HG03558 (cell line): ENCODE measurements around the gene SOX13.

ENCODE experiments used
- ATAC-seq: cut with Tn5 transposase; IDR thresholded peaks from one replicate; pipeline ENCODE4 v1.9.1; 2021; ENCODE audit warnings: moderate number of reproducible peaks; ENCODE audit not compliant: unreplicated experiment; ENCODE audit errors: extremely low read depth

Gene SOX13

DNA sequence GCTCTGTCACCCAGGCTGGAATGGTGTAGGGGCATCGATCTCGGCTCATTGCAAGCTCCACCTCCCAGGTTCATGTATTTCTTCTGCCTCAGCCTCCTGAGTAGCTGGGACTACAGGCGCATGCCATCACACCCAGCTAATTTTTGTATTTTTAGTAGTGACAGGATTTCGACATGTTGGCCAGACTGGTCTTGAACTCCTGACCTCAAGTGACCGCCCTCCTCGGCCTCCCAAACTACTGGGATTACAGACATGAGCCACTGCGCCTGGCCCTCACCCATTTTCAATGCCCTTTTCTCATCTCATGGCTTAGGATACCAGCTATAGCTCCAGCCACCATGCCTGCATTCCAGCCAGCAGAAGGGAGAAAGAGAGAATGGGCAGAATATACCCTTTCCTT, 12.9 kb upstream of the SOX13 start:
- ATAC-seq, result no peak

DNA sequence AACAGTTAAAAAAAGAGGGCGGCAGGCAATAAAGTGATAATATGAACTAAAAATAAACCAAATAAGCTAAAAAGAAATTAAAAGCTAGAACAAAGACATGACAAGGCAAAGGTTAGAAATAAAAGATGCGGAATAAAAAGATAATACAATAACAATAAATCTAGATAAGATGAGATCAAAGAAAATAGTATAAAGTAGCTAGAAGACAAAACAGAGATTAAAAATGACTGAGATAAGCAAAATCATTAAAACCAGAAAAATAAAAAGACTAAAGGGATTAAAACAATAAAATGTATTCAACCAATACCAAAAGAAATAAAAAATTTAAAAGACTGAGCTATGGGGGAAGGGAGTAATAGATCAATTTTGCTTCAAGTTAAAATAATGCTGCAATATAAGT, 10.8 kb upstream of the SOX13 start:
- ATAC-seq, result no peak

DNA sequence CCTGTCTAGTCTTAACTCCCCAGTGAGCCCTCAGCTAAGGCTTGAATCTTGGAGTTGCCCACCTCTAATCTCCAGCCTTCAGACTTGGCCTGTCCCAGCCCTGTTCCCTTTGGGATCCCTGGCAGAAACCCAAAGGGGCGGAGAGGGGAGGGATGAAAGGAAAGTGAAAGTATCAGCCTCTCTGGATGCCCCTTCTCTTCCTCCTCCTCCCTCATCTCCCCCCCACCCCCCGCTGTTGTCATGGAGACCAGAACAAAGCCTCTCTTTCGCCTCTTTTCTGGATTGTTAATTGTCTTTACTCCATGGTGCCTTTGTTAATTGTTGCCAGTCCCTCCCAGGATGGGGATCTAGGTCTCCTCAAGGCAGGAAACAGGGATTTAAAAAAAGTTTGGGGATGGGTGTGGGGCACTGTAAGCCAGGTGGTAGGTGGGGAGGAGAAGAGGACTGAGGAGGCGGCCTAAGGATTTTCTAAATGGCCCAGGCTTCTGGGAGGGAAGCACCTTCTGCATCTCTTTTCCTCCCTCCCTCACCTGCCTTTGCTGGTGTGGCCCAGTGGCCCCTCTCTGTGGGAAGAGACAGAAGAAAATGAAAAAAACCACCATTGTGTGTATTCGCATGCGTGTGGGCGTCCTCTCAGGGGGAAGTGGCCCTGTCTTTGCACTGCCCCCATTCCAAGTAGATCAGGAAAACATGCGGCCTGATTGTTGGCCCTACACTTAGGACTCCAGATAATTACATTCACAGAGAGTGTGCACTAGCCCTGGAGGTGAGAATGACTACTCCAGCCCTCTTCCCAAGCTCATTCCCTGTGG, 7.5 kb upstream of the SOX13 start:
- ATAC-seq, result no peak

DNA sequence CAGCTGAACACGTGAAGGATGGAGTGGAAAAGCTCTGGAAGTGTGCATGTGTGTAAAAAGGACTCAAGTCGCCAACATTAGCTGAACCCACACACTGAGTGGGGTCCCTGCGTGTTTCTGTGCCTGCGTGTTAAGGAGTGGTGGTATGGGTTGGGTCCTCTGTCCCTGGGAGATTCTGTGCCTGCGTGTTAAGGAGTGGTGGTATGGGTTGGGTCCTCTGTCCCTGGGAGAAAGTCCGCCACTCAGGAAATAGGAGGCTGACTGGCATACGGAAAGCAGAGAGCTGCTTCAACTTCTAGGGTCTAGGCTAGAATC, 7.0 kb upstream of the SOX13 start:
- no peak for ATAC-seq

DNA sequence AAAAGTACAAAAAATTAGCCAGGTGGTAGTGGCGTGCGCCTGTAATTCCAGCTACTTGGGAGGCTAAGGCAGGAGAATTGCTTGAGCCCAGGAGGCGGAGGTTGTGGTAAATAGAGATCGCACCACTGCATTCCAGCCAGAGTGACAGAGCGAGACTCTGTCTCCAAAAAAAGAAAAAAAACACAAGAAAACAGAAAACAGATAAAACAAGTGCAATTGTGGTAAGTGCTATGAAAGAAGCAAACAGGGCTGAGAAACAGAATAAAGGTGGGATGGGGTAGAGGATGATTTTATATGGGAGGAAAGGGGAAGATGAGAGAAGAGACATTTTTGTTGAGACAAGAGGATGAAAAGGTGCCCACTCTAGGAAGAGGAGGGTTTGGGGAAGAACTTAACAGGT, 5.0 kb upstream of the SOX13 start:
- no peak for ATAC-seq

DNA sequence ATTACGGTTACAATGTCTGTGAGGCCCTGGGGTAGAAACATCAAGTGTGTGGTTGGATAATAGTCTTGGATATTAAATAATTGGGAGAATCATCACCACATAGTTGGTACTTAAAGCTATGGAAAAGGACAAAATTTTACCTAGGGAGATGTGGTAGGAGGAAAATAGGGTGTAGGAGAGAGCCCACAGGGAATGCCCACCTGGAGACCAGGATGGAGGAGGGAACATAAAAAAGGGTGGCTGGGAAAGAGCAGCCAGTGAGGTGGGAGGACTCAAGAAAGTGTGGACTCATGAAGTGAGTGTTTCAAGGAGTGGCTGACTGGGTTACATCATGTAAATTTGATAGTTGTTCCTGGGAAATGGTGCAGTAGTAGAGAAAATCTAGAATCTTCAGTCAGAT, 3.0 kb upstream of the SOX13 start:
- no peak for ATAC-seq

DNA sequence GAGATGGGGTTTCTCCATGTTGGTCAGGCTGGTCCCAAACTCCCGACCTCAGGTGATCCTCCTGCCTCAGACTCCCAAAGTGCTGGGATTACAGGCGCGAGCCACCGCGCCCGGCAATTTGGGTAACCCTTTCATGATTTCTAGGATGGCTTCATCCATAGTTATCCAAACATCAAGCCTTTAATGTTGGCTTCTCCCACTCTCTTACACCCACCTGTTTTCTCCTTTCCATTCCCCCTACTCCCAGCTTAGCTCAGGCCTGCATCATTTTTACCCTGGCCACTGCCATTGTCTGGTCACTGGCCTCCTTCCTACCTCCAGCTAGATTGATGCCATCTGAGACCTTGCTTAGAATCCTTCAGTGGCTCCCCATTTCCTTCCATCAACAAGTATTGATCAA, 2.0 kb upstream of the SOX13 start:
- no peak for ATAC-seq

DNA sequence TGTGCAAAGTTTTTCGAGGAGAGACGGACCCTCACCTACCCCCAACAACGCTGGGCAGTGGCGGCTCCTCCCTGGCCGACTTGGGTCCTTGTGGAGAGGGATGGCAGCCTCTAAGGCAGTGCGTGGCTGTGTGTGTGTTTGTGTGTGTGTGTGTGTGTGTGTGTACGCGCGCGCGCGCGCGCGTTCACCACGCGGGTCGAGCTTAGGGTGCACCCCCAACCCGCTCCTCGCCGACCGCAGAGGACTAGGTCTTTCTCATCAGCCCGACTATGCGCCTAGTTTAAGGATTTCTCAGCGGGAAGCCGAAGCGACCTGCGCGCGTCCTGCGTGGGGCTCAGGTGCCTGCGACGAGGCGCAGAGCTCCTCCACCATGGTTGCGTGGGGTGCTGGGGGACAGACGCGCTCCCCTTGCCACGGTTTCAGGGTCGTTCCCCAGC, 940 bp downstream of the SOX13 start:
- ATAC-seq, result no peak

DNA sequence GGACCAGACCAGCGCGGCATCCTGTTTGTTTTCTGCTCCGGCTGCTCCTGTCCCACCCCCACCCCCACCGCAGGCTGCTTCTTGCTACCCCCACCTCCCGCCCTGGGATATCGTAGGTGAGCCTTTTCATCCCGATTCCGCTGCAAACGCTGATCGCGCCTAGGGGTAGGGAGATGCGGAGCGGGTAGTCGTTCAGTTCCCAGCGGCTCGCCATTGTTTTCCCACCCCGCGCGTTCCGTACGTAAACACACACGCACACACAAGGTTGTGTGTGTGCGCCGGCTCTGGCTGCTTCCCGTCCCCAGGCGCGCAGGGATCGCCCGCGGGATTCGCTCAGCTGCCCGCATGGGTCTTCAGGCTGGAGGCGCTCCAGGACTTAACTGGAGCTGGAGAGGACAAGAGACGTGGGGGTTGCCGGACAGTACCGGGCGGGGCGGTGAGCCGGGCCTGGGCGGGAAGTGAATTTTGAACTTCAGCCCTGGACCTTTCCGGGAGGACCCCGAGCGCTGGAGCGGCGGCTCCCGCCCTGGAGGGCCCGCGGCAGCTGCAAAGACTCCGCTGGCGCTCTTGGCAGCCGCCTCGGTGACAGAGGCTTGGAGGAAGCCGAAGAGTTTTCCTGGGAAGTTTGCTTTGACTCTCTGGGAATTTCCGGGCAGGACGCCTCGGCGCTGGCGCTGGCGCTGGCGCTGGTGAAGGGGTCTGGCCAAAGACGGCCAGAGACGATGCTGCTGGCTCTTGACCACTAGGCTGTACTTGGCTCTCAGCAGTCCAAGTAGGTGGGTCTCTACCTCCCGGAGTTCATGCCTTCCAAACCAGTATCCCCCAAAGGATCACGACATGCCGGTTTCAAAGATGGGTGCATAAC, 1.6 kb downstream of the SOX13 start:
- no peak for ATAC-seq

DNA sequence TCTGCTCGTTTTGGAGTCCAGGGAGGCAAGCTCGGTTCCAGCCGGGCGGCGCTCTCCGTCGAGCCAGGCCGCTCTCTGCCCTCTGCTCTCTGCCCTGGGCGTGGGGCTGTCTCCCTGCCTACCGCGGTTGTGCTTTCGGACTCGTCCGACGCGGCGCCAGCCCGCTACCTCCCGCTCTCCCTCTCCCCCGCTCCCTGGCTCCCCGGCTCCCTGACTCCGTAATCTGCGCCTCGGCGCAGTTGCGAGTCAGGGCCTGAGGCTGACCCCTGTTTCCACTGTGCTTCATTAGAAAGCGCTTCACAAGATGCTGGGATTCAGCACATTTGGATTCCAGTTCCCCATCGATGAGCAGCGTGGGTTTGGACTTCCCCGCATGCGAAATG, 2.2 kb downstream of the SOX13 start:
- ATAC-seq, result no peak

DNA sequence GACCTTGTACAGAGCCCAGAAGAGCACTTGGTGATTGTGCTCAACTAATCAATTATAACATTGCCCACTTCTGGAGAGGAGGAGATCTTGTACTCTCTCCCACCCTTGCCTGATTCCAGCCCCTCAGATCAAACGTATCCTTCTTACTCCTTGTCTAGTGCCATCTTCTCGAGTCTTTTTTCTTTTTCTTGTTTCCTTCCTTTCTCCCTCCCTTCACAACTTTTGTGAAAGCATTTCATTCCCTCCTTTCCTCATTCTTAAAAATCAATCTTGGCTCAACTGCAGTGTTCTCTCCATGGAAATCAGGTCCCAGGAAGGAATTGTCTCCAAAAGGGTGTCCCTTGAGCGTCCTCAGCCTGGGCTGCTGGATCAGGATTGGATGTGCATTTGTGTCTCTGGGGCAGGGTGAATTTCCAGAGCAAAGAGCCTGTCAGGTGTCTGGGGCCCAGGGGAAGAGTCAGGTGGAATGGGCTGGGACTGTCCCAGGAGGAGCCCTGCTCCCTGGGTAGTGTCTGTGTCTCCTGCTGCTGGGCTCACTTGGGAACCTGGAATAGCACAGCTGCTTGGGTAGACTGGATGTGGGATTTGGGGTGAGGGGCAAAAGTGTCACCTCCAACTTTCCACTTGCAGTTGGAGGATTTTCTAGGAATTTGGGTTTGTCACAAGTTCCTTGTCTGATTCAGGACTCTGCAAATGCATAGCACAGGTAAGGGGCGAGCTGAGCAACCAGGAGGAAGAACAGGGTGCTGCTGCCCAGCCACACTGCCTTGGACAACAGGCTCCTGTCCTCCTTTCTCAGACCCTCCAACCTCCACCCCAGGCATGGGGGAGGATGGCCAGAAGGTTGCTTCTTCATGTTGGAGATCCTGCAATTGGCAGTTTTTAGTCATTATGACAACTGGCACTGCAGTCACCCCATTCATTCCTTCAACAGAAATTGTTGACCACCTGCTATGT, 3.3 kb downstream of the SOX13 start:
- ATAC-seq, result no peak

DNA sequence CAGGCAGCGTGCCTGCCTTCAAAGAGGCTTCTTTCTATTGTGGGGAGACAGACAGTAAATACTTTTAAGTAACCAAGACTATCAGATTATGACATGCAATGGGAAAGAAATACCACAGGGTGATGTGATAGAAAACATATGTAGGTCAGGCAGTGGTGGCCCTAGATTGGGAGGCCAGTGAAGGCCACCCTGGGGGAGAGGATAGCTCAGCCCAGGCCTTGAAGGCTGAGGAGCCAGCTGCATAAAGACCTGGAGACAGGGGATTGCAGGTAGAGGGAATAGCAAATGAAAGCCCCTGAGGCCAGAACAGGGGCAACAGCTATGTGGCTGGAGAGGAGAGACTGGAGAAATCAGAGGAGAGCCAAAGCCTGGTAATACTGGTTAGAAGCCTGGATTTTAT, 4.0 kb downstream of the SOX13 start:
- ATAC-seq, result no peak

DNA sequence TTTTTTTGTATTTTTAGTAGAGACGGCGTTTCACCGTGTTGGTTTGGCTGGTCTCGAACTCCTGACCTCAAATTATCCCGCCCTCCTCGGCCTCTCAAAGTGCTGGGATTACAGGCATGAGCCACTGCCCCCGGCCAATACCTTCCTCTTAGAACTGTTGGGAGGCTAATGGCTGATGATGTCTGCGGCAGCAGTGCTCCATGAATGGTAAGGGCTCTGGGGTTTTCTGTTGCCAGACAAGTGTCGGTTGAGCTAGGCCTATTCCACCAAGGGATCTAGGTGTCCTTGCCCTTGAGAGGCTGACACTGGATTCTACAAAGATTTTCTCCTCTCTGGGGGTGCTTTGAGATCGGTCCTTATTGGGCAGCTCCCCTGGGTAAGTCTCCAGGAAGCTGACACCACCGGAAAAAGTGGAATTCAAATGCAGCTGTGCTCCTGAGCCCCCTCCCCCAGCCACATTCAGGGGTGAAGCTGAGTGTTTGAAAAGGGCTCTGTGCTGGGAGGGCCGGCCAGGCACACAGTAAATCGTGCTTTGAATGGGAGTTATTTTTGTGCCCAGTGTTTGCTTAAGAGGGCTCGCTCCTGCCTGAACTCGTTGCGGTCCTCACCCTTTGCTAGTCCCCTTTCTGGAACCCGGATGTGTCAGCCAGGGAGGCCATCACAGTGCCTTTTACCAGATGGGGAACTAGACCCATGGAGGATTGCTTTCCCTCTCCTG, 5.2 kb downstream of the SOX13 start:
- ATAC-seq, result no peak

DNA sequence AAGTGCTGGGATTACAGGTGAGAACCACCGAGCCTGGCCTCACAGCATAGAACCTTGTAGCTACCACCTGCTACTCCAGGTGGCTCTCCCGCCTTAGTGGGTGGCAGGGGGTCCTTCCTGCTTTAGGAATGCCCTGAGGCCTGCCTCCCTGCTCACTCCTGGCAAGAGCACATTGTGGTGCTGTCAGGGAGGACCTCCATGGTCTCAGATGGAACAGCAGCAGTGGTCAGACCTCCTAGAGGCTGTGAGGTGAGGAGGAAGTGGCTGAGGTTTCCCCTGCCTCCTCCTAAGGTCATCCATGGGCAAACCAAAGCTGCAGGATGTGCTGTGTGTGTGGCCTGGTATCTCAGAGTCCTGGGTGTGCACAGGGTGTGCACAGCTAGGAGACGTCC, 6.7 kb downstream of the SOX13 start:
- ATAC-seq, result no peak

DNA sequence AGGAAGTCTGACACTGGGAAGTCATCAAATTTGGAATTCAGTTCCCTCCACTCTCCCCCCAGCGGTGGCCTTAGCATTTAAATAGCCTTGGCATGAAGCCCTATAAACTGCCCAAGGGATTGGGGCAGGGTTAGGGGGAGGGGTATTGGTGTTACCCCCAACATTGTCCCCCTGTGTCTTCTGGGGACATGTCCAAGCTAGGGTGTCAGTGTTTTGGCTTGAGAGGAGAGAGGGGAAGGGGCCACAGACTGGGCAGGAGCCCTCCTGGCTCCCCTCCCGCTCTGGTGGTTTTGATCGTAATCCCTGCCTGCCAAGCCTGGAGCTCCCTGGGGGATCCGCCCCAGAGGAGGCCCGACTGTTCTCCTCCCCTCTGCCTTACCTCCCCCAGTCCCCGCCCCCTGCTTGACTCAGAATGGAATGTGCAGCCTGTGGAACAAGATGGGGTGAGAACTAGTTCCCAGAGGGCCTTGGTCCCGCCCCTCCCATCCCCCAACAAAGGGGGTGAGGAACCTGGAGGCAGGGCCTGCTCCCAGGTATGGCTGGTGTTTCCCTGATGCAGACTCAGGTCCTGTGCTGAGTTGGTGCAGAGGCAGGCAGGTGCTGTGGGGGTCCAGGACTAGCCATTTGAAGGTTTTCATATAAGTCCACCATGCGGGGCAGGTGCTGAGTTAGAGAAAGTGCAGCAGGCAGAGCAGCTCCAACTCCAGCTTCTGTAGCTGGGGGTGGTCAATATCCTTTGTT, 7.4 kb downstream of the SOX13 start:
- ATAC-seq, result no peak

DNA sequence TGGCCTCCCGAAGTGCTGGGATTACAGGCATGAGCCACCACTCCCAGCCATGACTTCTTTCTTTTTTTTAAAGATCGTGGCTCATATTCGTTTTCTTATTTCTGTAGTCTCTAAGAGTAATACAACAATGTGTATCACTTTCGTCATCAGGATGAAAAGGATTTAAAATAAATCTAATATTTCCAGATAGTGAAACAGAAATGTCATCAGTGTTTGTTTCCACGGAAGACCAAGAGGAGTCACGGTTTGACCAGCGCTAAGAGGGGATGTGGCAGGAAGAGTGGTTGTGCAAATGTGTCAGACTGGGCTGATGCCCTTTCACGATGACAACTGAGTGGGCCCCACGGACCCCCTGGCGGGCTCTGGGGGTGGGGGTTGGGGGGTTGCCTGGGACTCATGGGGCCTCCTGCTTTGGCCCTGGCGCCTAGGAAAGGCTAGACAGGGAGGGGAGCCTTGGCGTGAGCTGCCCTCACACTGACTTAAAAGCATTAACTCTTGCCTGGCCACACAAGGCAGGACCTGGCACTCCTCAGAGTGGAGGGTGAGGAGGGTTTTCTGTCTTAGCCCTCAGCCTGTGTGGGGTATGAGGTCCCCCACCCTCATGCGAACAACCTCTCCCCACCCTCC, 8.4 kb downstream of the SOX13 start:
- no peak for ATAC-seq

DNA sequence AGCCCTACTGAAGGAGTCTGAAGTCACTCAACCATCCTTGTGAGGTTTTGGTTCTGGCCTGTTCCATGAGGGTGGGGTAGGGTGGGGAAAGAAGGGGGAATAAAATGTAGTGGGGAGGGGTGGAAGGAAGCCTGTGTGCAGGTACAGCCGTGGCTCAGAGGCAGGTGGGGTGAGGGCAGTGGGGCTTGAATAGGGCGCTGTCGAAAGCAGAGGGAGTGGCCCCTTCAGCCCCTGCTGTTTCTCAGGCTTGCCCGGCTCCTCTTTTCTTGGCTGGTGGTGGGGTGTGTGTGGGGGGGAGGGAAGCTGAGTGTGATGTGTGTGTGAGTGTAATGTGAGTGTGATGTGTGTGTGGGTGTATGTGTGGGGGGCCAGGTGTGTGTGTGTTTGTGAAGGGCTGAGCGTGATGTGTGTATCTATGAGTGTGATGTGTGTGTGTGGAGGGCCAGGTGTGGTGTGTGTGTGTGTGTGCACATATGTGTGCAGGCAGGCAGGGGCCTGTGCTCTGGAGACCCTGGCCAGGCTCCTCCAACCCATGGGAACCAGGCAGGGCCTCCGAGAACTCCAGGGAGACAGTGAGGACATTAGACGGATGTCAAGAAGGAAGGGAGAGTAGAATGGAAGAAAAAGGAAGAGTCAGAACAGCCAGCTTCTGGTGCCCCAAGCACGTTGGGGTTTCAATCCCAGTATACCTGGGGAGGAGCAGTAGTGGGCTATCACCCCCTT, 9.0 kb downstream of the SOX13 start:
- ATAC-seq, result no peak

DNA sequence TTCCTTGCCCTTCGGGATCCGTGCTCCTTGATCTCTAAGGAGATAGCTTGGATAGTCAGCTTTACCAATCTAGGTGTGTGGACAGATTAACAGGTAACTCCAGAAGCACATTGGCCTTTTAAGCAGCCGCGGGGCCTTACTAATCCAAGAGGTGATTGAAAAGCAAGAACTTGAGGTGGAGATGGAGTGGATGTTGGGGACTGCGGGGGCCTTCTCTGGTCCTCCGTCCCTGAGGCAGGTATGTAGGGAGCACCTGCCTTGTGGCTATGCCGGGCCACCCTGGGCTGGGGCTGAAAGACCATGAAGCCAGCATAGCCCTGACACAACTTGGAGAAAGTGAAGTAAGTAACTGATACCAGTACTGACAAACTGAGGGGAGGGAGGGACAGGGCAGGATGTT, 10.6 kb downstream of the SOX13 start:
- ATAC-seq, result no peak
